Osteoblast (primary cell): ENCODE results near the gene FRG2B. TPM values are rescaled to one million over a fixed set of nuclear protein-coding genes. Genes with fewer than 3 reads are reported as not detected.

ENCODE experiments used
- DNase-seq: peaks from one replicate; pipeline ENCODE4 v3.0.0; 2011; ENCODE audit warnings: low spot score, mixed read lengths; ENCODE audit not compliant: insufficient read length; ENCODE audit errors: missing footprints
- H2AFZ ChIP-seq: 2 replicates; pipeline ENCODE4 v1.6.0; 2011; ENCODE audit warnings: mild to moderate bottlenecking, low read length
- H3K27ac ChIP-seq: 2 replicates; pipeline ENCODE4 v1.5.1; 2011; ENCODE audit warnings: mild to moderate bottlenecking, low read depth, low read length, moderate library complexity
- H3K27me3 ChIP-seq: 2 replicates; pipeline ENCODE4 v1.6.0; 2012; ENCODE audit warnings: mild to moderate bottlenecking, control low read depth, inconsistent platforms, low read length, moderate library complexity; ENCODE audit not compliant: insufficient read depth
- H3K36me3 ChIP-seq: 2 replicates; pipeline ENCODE4 v1.5.1; 2011; ENCODE audit warnings: mild to moderate bottlenecking, low read length, control low read depth, moderate library complexity; ENCODE audit not compliant: insufficient read depth
- H3K4me1 ChIP-seq: 2 replicates; pipeline ENCODE4 v1.5.1; 2011; ENCODE audit warnings: mild to moderate bottlenecking, low read length, control low read depth, moderate library complexity; ENCODE audit not compliant: insufficient read depth
- H3K4me2 ChIP-seq: 2 replicates; pipeline ENCODE4 v1.6.0; 2011; ENCODE audit warnings: mild to moderate bottlenecking, low read length; ENCODE audit not compliant: insufficient read depth
- H3K4me3 ChIP-seq: fragments of 200-600 bp; sonication (generic); 3 replicates; pipeline ENCODE4 v1.5.1; 2012; ENCODE audit warnings: mild to moderate bottlenecking, low read length, inconsistent platforms; ENCODE audit not compliant: insufficient read depth
- H3K79me2 ChIP-seq: 2 replicates; pipeline ENCODE4 v1.6.0; 2012; ENCODE audit warnings: mild to moderate bottlenecking, low read length, control low read depth, inconsistent platforms; ENCODE audit not compliant: insufficient read depth
- H3K9me3 ChIP-seq: 2 replicates; pipeline ENCODE4 v1.5.1; 2011; ENCODE audit warnings: low read depth, low read length, control low read depth
- H4K20me1 ChIP-seq: 2 replicates; pipeline ENCODE4 v1.6.0; 2012; ENCODE audit warnings: mild to moderate bottlenecking, low read length, control low read depth; ENCODE audit not compliant: insufficient read depth
- CTCF ChIP-seq: IDR thresholded peaks from 2 replicates; pipeline ENCODE4 v1.5.1; 2011; ENCODE audit warnings: mild to moderate bottlenecking, low read depth, low read length, moderate library complexity; ENCODE audit errors: extremely low read depth
- total RNA-seq: library from RNA; depleted of rRNA; stranded (reverse); fragments of >200 nt; gene quantifications from 2 replicates; pipeline ENCODE4 v1.2.3, GENCODE V29; 2012

Gene FRG2B
- total RNA-seq, 1 donor: not detected

DNA sequence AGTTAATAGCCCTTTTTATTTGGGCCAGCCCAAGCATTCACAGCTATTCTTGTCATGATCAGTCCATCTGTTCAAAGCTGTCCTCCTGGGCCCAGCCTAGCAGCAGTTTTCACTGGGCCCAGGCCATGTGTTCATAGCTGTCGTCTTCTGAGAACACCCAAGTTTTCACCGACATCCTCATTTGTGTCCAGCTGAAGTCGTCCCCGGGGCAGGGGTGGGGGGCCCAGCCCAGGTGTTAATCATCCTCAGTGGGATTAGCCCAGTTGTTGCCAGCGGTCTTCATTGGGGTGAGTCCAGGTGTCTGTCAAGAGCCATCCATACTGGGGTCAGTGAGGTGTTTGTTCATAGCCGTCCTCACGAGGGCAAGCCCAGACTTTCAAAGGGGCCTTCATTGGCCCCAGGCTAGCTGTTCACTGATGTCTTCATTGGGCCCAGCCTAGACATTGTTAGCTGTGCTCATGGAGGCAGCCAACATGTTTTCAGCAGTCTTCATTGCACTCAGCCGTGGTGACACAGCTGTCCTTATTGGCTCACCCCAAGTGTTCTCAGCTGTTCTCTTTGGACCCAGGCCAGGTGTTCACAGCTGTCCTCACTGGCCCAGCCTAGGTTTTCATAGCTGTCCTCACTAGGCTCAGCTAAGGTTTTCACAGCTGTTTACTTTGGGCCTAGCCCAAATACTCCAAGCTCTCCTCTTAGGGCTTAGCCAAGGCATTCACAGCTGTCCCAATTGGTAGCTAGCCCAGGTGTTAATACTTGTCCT is 10.0 kb downstream of the FRG2B start:
- Histone ChIP-seq H4K20me1 (no peaks in the 10 kb centered on the region), H3K9me3 (no peaks in the 10 kb centered on the region), H3K4me3 (no peak overlapping the region), H2AFZ (no peak overlapping the region), H3K36me3 (no peaks in the 10 kb centered on the region), H3K4me2 (no peak overlapping the region), H3K27me3 (no peaks in the 10 kb centered on the region), H3K4me1 (no peaks in the 10 kb centered on the region), H3K27ac (no peak overlapping the region), H3K79me2 (no peaks in the 10 kb centered on the region)
- TF ChIP-seq CTCF: no peak
- no peak for DNase-seq

- H3K4me2 ChIP-seq: no peak overlapping the region
- no peak for TF ChIP-seq CTCF
These were observed 11.6 kb downstream of the FRG2B start for GRCh38 chr10:133614830-133615580.

DNA sequence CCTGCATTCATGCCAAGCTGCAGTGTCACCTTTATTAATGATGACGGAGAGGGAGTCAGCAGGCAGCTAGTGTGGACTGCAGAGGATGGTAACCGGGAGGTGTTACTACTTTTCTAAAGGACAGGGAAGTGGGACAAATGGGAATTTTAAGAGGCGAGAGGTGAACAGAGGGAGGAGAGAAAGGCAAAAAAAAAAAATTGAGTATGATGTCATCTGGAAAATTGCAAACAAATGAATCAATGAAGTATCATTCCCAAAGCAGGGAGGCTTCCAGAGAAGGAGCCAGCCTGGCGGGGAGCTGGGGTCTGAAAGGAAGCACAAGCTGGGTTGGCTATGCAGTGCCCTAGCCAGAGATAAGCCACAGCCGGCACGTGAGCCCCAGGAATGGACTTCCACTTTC is 12.9 kb downstream of the FRG2B start:
- no peak for DNase-seq
- Histone ChIP-seq H2AFZ (no peak overlapping the region), H3K4me2 (no peak overlapping the region), H4K20me1 (no peaks in the 10 kb centered on the region), H3K27ac (no peak overlapping the region), H3K9me3 (no peaks in the 10 kb centered on the region), H3K27me3 (no peaks in the 10 kb centered on the region), H3K36me3 (no peaks in the 10 kb centered on the region), H3K79me2 (no peaks in the 10 kb centered on the region), H3K4me1 (no peaks in the 10 kb centered on the region), H3K4me3 (no peak overlapping the region)
- no peak for TF ChIP-seq CTCF

More at GRCh38 chr10:133614830-133615580, 11.6 kb downstream of the FRG2B start:
- Histone ChIP-seq H3K9me3 (no peaks in the 10 kb centered on the region), H3K27me3 (no peaks in the 10 kb centered on the region), H2AFZ (no peak overlapping the region), H4K20me1 (no peaks in the 10 kb centered on the region), H3K27ac (no peak overlapping the region), H3K4me3 (no peak overlapping the region), H3K36me3 (no peaks in the 10 kb centered on the region), H3K79me2 (no peaks in the 10 kb centered on the region), H3K4me1 (no peaks in the 10 kb centered on the region)
- no peak for DNase-seq

- Histone ChIP-seq H3K79me2 (no peaks in the 10 kb centered on the region), H4K20me1 (no peaks in the 10 kb centered on the region), H2AFZ (no peak overlapping the region), H3K4me3 (no peak overlapping the region), H3K27me3 (no peaks in the 10 kb centered on the region), H3K4me2 (no peak overlapping the region), H3K27ac (no peak overlapping the region), H3K4me1 (no peaks in the 10 kb centered on the region), H3K36me3 (no peaks in the 10 kb centered on the region), H3K9me3 (no peaks in the 10 kb centered on the region)
- no peak for TF ChIP-seq CTCF
- DNase-seq: no peak
These were observed 15.5 kb downstream of the FRG2B start for GRCh38 chr10:133611079-133611478.
